Measurements from ENCODE around the gene LPCAT3. TPM values are rescaled to one million over a fixed set of nuclear protein-coding genes. Genes with fewer than 3 reads are reported as not detected.

The LPCAT3 gene
- total RNA-seq, 1 donor from 2014 or later = 26.6 TPM

DNA sequence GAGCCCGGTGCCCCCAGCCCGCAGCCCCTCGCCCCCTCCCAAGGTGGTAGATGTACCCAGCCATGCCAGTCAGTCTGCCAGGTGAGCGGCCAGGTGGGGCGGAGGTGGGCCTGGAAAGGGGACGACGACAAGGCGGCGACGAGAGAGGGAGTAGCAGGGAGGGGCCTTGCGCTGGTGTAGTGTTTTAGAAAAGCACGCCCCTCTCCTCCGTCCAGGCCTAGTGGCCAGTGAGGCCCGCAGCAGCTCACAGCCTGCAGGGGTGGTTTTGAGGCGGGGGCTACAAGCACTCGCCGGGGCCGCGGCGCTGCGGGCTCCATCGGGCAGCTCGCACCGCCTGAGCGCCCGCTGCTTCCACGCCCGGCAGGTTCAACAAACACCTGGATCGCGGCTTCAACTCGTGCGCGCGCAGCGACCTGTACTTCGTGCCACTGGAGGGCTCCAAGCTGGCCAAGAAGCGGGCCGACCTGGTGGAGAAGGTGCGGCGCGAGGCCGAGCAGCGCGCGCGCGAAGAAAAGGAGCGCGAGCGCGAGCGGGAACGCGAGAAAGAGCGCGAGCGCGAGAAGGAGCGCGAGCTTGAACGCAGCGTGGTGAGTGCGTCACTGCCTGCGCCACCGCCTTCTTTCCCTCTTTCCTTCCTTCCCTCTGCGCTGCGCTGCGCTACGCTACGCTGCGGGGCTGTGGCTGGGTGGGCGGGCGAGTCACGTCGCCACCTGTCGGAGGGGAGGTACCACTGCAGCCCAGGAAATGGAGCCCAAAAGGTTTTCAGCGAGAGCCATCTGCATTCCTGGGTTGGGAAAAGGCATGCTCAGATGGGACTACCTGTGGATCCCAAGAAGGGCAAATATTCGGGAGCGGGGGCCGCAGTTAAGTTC, 80.6 kb downstream of the LPCAT3 start:
- peak; percentile 94 for DNase-seq (ENCODE audit: low spot score)

DNA sequence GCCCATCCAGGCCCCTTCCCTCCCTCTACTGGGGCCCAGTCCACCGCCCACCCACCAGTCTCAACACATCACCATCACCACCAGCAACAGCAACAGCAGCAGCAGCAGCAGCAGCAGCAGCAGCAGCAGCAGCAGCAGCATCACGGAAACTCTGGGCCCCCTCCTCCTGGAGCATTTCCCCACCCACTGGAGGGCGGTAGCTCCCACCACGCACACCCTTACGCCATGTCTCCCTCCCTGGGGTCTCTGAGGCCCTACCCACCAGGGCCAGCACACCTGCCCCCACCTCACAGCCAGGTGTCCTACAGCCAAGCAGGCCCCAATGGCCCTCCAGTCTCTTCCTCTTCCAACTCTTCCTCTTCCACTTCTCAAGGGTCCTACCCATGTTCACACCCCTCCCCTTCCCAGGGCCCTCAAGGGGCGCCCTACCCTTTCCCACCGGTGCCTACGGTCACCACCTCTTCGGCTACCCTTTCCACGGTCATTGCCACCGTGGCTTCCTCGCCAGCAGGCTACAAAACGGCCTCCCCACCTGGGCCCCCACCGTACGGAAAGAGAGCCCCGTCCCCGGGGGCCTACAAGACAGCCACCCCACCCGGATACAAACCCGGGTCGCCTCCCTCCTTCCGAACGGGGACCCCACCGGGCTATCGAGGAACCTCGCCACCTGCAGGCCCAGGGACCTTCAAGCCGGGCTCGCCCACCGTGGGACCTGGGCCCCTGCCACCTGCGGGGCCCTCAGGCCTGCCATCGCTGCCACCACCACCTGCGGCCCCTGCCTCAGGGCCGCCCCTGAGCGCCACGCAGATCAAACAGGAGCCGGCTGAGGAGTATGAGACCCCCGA, 81.4 kb downstream of the LPCAT3 start:
- DNase-seq (ENCODE audit: low spot score) = no peak

DNA sequence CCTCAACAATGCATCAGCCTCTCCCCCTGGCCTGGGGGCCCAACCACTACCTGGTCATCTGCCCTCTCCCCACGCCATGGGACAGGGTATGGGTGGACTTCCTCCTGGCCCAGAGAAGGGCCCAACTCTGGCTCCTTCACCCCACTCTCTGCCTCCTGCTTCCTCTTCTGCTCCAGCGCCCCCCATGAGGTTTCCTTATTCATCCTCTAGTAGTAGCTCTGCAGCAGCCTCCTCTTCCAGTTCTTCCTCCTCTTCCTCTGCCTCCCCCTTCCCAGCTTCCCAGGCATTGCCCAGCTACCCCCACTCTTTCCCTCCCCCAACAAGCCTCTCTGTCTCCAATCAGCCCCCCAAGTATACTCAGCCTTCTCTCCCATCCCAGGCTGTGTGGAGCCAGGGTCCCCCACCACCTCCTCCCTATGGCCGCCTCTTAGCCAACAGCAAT, 82.1 kb downstream of the LPCAT3 start:
- DNase-seq (ENCODE audit: low spot score) = no peak

DNA sequence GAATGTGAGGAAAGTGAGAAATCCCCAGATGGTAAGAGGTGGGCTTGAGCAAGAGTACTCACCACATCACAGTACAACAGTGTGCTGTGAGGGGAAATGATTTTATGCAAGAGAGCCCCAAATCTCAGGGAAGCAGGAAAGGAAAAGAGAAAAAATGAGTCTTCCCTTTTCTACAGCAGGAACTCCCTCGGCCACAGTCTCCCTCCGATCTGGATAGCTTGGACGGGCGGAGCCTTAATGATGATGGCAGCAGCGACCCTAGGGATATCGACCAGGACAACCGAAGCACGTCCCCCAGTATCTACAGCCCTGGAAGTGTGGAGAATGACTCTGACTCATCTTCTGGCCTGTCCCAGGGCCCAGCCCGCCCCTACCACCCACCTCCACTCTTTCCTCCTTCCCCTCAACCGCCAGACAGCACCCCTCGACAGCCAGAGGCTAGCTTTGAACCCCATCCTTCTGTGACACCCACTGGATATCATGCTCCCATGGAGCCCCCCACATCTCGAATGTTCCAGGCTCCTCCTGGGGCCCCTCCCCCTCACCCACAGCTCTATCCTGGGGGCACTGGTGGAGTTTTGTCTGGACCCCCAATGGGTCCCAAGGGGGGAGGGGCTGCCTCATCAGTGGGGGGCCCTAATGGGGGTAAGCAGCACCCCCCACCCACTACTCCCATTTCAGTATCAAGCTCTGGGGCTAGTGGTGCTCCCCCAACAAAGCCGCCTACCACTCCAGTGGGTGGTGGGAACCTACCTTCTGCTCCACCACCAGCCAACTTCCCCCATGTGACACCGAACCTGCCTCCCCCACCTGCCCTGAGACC, 82.7 kb downstream of the LPCAT3 start:
- no peak for DNase-seq (ENCODE audit: low spot score)

DNA sequence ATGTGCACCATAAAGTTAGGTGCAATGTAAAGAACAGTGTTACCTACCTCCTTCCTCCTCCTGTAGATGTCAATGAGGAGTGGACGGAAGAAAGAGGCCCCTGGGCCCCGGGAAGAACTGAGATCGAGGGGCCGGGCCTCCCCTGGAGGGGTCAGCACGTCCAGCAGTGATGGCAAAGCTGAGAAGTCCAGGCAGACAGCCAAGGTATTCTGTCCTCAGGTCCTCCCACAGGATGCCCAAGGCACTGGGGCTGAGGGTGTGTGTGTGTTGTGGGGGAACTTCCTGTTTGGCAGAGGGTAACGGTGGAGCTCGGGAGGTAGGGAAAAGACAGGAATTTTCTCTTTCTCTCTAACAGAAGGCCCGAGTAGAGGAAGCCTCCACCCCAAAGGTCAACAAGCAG, 84.2 kb downstream of the LPCAT3 start:
- no peak for DNase-seq (ENCODE audit: low spot score)

DNA sequence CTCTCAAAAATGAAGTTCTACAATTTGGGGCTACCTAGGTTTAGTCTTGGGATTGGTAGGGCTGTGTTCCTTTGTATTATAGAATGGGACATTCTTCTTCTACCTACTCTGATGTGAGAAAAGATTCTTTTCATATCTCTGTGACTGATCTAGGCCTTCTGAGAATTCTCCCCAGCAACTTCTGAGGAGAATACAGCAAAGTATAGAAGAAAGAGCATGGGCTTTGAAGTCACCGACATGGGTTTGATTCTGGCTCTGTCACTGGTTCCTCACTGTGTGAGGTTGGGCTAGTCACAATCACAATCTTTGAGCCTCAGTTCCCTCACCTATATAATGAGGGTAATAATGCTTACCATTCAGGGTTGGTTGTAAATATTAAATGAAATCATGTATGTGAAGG, 85.5 kb downstream of the LPCAT3 start:
- DNase-seq (ENCODE audit: low spot score) = no peak

DNA sequence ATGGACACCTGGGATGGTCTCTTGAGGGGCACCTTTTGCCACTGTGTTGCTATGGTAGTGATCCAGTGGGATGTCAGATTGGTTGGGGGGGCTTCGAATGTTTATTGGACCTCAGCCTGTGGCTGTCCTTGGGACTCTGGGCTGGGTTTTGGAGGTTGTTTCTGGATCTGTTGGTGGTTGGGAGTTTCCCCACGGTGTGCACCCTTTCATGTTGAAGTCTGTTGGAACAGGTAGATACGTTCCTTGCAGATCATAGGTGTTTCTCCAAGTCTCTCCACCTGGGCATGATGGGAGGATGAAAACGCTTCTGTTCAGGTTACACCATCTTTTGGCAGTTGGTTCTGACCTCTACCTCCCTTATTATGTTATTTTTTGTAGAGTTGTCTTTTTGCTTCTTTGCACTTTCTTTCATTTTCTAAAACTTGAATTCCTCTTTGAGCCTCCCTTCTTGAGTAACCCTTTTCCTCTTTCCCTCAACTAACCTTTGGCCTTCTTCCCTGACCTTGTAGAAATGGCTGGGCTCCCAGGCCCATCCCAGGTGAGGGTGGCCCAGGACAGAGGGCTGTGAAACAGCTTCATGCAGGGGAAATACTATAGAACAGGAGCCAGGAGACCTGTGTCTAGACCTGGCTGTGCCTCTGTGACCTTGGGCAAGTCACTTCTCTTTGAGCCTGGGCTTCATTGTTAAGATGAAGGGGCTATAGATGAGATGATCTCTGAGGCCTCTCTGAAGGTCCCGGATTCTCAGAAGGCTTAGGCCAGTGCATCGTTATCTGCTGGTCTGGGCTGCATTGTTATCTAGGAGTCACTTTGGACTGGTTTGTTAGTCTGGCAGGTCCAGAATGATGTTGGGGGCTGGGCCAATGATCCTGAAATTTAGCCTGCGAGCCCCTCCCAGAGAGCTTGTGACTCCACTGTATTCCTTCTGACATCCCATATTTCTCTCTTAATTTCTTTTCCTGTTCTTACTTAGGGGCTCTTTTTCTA, 88.5 kb downstream of the LPCAT3 start:
- DNase-seq (ENCODE audit: low spot score) = no peak

DNA sequence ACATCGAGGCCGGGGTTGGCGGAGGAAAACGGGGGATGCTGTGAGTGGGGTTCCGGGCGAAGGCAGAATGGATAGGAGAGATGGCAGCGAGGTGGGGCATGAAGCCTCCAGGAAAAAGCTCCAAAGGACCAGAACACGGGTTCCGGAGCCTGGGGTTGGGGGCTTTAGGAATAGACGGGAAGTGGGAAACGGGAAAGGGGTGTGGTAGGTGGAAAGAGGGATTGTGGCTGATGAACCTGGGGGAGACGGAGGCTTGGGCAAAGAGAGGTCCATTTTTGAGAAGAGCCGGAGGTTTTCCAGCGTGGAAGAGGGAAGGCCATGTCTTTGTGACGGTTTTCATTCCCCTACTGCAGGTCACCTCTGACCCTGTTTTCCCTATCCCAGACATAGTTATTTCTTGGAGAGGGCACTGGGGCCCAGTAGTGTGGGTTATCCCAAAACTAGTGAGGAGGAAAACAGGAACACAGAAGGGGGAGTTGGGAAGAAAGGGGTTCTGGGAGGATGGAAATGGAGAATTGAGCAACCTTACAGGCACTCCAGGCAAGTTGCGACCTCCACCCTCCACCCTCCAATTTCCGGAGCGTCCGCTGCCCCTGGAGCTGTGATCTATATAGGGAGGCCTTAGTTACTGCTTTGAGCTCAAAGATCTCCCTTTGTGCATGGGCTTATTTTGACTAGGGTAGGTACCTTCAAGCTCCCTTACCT, 89.4 kb downstream of the LPCAT3 start:
- DNase-seq (ENCODE audit: low spot score) = no peak

DNA sequence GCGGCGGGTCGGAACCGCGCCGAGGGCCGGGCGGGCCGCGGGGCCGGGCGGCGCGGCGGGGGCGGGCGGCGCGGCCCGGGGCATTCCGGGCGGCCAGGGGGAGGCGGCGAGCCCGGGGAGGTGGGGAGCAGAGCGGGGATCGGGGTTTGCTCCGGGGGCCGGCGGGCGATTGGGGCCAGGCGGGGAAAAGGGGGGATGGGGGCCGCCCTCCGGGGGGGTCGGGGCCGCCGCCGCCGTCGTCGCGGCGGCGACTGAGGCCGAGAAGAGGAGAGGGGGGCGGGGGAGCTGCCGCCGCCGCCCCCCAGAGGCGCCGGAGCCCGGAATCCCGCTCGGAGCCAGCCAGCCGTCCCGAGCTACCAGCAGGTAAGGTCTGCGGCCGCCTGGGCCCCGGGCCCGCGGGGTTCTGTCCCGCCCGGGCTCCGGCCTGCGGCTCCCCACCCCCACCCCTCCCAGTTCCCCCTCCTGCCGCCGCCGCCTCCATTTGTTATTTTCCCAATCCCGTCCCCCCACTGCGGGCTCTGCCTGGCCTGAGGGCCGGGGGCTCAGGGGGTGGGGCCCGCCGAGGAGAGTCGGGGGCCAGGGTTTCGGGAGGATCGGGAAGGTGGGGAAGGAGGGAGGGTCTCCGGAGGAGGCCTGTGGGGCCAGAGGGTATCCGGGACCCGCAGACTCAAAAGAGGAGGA, 90.1 kb downstream of the LPCAT3 start:
- DNase-seq (ENCODE audit: low spot score) = no peak

DNA sequence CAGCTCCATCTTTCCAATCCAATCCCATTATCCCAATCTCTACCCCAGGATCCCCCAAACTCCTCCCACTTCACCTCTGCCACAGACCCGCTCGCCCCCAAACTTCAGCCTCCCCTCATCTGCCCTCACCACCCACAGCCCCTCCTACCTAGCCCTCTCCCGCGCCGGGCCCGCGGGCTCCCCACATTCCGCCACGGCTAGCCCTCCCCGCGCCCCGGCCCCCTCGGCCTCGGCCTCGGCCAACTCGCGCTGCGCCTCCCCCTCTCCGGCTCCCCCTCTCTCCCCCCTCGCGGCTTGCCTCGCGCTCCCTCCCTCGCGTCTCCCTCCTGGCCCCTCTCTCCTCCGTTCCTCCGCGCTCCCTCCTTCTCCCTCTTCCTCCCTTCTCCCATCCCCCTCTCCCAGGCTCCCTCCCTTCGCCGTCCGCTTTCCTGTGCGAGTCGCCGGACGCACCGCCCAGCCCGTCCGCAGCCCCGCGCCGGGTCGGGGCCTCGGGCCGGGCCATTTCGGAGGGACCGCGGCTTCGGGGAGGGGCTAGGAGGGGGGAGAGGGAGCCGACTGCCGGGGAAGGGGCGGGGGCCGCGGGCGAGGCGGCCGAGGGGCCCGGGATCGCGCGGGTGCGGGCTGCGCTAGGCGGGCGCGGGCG, 90.8 kb downstream of the LPCAT3 start, which contains the start of gene ATN1:
Gene ATN1 (plus strand): TSS at position 581 of the 643 bp plus-strand sequence. CDS start 6,043 bp downstream, outside the sequence.
- DNase-seq (ENCODE audit: low spot score) = peak; percentile 76

Other genes with a start within 250 kb of the LPCAT3 start
- 1.4 TPM for gene LAG3, start 246.0 kb downstream of the LPCAT3 start, total RNA-seq
- 32.1 TPM for gene CD4, start 228.9 kb downstream of the LPCAT3 start, total RNA-seq
- 12.3 TPM for gene GPR162, start 196.7 kb downstream of the LPCAT3 start, total RNA-seq
- gene P3H3, start 190.1 kb downstream of the LPCAT3 start, total RNA-seq = 28.1 TPM
- gene GNB3, start 177.6 kb downstream of the LPCAT3 start, total RNA-seq = 3.3 TPM
- 2.2 TPM for gene CDCA3, start 167.2 kb downstream of the LPCAT3 start, total RNA-seq
- gene USP5, start 166.3 kb downstream of the LPCAT3 start, total RNA-seq = 98.4 TPM
- gene TPI1, start 150.9 kb downstream of the LPCAT3 start, total RNA-seq = 610 TPM
- gene SPSB2, start 145.2 kb downstream of the LPCAT3 start, total RNA-seq = 33.7 TPM
- gene LRRC23, start 113.7 kb downstream of the LPCAT3 start, total RNA-seq = 13.1 TPM
- gene ENO2, start 103.9 kb downstream of the LPCAT3 start, total RNA-seq = 30.5 TPM
- 153 TPM for gene ATN1, start 90.5 kb downstream of the LPCAT3 start, total RNA-seq
- gene RNU7-1, start 74.7 kb downstream of the LPCAT3 start, total RNA-seq = not detected
- 265 TPM for gene C12orf57, start 74.5 kb downstream of the LPCAT3 start, total RNA-seq
- gene PTPN6, start 67.1 kb downstream of the LPCAT3 start, total RNA-seq = 66.4 TPM
- gene PHB2, start 47.8 kb downstream of the LPCAT3 start, total RNA-seq = 141 TPM
- gene EMG1, start 47.6 kb downstream of the LPCAT3 start, total RNA-seq = 31.8 TPM
- gene C1S, start 42.2 kb upstream of the LPCAT3 start, total RNA-seq = 319 TPM
- gene C1R, start 74.0 kb upstream of the LPCAT3 start, total RNA-seq = 303 TPM
- 49.6 TPM for gene C1RL, start 90.7 kb upstream of the LPCAT3 start, total RNA-seq
- gene RBP5, start 110.4 kb upstream of the LPCAT3 start, total RNA-seq = 7.1 TPM
- 40.6 TPM for gene CLSTN3, start 111.9 kb upstream of the LPCAT3 start, total RNA-seq
- 53.7 TPM for gene PEX5, start 171.2 kb upstream of the LPCAT3 start, total RNA-seq